Heart right ventricle (tissue), 16 donors: ENCODE results near the gene KCNMA1. TPM values are rescaled to one million over a fixed set of nuclear protein-coding genes. Genes with fewer than 3 reads are reported as not detected.

ENCODE experiments used
- ATAC-seq, 8 donors: fragments of 200-7000 bp; cut with Tn5 transposase; one replicate each; pipeline ENCODE4 v1.9.1; 2020; ENCODE audit warnings: mild to moderate bottlenecking in 8 of 8, moderate library complexity in 8 of 8, moderate number of reproducible peaks in 1 of 8
- DNase-seq, 2 donors: peaks; one replicate each; pipeline ENCODE4 v3.0.0-alpha.2; 2020
- H3K27ac ChIP-seq, 10 donors: fragments of 200-600 bp; sonication (generic) in 2 of 10; one replicate each; pipeline versions ENCODE4 v1.5.0 to v1.8.0; 2020 to 2022; ENCODE audit warnings: mild to moderate bottlenecking in 3 of 10
- H3K27me3 ChIP-seq, 7 donors: fragments of 200-600 bp; one replicate each; pipeline ENCODE4 v1.8.0; 2021 to 2022; ENCODE audit warnings: mild to moderate bottlenecking in 2 of 7
- H3K36me3 ChIP-seq, 9 donors: fragments of 200-600 bp; sonication (generic) in 1 of 9; one replicate each; pipeline versions ENCODE4 v1.5.0 to v1.8.0; 2020 to 2022; ENCODE audit warnings: mild to moderate bottlenecking in 2 of 9
- H3K4me1 ChIP-seq, 9 donors: fragments of 200-600 bp; sonication (generic) in 1 of 9; one replicate each; pipeline versions ENCODE4 v1.5.0 to v1.8.0; 2020 to 2022; ENCODE audit warnings: mild to moderate bottlenecking in 4 of 9
- H3K4me3 ChIP-seq, 10 donors: fragments of 200-600 bp; sonication (generic) in 2 of 10; one replicate each; pipeline versions ENCODE4 v1.5.0 to v1.8.0; 2020 to 2022; ENCODE audit warnings: mild to moderate bottlenecking in 7 of 10, moderate library complexity in 2 of 10
- H3K9me3 ChIP-seq, 11 donors: fragments of 200-600 bp in 10 of 11; sonication (generic) in 2 of 11; one replicate each; pipeline versions ENCODE4 v1.5.0 to v1.8.0; 2013 to 2022; ENCODE audit warnings: mild to moderate bottlenecking in 2 of 11, control low read depth in 1 of 11, moderate library complexity in 1 of 11
- CTCF ChIP-seq, 9 donors: fragments of 200-600 bp; sonication (generic) in 2 of 9; IDR thresholded peaks; one replicate each; pipeline versions ENCODE4 v1.5.0 to v1.8.0; 2021 to 2022; ENCODE audit warnings: antibody characterized with exemption in 9 of 9, mild to moderate bottlenecking in 5 of 9, moderate library complexity in 1 of 9
- WGBS, 2 donors: extraction: QIAGEN DNeasy Blood & Tissue Kit; methylation state at CpG; one replicate each; pipeline ENCODE4 v1.1.7; 2013; ENCODE audit warnings: inconsistent platforms in 1 of 2; 5-methylcytosine and 5-hydroxymethylcytosine counted together
- intact Hi-C, 10 donors: fragments of 100-400 bp; cut with DNase I; formaldehyde crosslinking; loops; one replicate each; pipeline versions ENCODE4 v1.11.1 to v1.14.2; 2022
- polyA plus RNA-seq, 2 donors: library from polyadenylated mRNA; stranded (reverse); fragments of 200-250 nt; gene quantifications; one replicate each; pipeline ENCODE4 v1.2.3, GENCODE V29; 2013
- total RNA-seq, 10 donors: library from RNA; stranded (reverse); fragmentation: NEBNext Ultra II Directional in 3 of 10; extraction: Animal tissue kit (Norgen Biotek cat#: 25700) in 3 of 10; gene quantifications; one replicate each; pipeline versions ENCODE4 v1.2.1 to v1.2.4, GENCODE V29; 2021 to 2023
- donor health status: Arrhythmogenic right ventricular cardiomyopathy.
- donor health status: ischemic (EF 13 %, LVEDD 7.1; RV severe dilation, severe dysfunction).
- donor health status: healthy with polysubstance abuse.
- donor health status: DM: no; HTN: yes; CAD: no.
- donor health status: DM: no; HTN: no; CAD: no.
- donor health status: ischemic (EF 25% LVEDD 6.9; RV normal size, moderate dysfunction).
- donor health status: ischemic (EF 25% LVEDD 5.7; RV mildly dilated, moderate dysfunction).
- donor health status: healthy.
- donor health status: DM: yes; HTN: yes; CAD: no.
- donor health status: Ischemic cardiomyopathy.
- donor health status: ischemic (EF 35%, LVEDD 5.7; RV mildly dilated, moderate dysfunction).
- donor health status: nonischemic (EF 11% LVEDD 7.7; RV severe dilation, severe dysfunction).
- donor health status: DM: yes; HTN: yes; CAD: no.
- donor health status: PGD.
- donor health status: ischemic (EF 29% LVEDD 5.4; RV normal size, mild dysfunction).
- donor health status: nonischemic (EF 23%, LVEDD 6.1; RV moderate dilation, normal function).

Gene KCNMA1
- total and polyA plus RNA-seq, 12 donors, result 0.59 to 5.3 (median 1.6) TPM

DNA sequence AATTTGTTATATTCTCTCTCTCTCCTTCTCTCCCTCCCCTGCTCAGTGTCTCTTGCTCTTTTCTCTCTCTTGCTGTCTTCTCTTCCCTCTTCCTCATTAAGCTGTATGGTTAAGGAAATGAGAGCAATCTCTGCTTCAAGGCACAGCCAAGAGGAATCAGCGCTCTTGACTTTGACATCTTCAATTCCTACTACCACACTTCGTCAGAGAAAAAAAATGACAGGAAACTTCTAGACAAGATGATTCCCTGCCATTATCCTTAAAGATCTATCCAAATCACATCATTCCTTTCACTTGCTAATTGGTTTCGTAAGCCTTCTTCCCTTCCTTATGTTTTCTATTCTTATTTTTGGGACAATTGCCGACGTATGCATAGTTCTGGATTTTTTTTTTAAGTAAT lies 425.0 kb downstream of the KCNMA1 start:
- ATAC-seq (no peak), DNase-seq (no peak)
- intact Hi-C loops, result no loop called here
- Histone ChIP-seq H3K9me3 (peaks cover 0 to 8% (median 0%) of the 10 kb centered on the region in 11 donors), H3K36me3 (no peaks in the 10 kb centered on the region), H3K27me3 (peaks cover 0 to 24% (median 7%) of the 10 kb centered on the region in 7 donors), H3K27ac (no peak overlapping the region), H3K4me1 (no peaks in the 10 kb centered on the region), H3K4me3 (no peak overlapping the region)
- WGBS, 2 donors, result 78 to 88% methylated on average over 5 of the region's 5 CpGs
- TF ChIP-seq CTCF (IDR thresholded peaks at IDR 0.05), result no peak

DNA sequence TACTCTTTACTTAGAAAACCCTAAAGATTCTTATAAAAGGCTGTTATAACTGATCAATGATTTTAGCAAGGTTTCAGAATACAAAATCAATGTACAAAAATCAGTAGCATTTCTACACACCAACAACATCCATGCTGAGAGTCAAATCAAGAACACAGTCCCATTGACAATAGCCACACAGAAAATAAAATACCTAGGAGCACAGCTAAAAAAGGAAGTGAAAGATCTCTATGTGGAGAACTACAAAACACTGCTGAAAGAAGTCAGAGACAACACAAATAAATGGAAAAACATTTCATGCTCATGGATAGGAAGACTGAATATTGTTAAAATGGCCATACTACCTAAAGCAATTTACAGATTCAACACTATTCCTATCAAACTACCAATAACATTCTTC lies 427.0 kb downstream of the KCNMA1 start:
- Histone ChIP-seq H3K4me3 (no peak overlapping the region), H3K4me1 (no peaks in the 10 kb centered on the region), H3K36me3 (no peaks in the 10 kb centered on the region), H3K27ac (no peak overlapping the region), H3K9me3 (peaks cover 0 to 8% (median 0%) of the 10 kb centered on the region in 11 donors), H3K27me3 (peaks cover 0 to 28% (median 11%) of the 10 kb centered on the region in 7 donors)
- DNase-seq (no peak), ATAC-seq (no peak)
- intact Hi-C loops, result no loop called here
- no peak for TF ChIP-seq CTCF (IDR thresholded peaks at IDR 0.05)

- peaks cover 0 to 42% (median 11%) of the 10 kb centered on the region in 7 donors for H3K27me3 ChIP-seq
- no peaks in the 10 kb centered on the region for H3K4me1 ChIP-seq
- DNase-seq (no peak), ATAC-seq (no peak)
- no peak for TF ChIP-seq CTCF (IDR thresholded peaks at IDR 0.05)
- H3K27ac ChIP-seq, result no peak overlapping the region
- H3K4me3 ChIP-seq, result no peak overlapping the region
- H3K9me3 ChIP-seq, result peaks cover 0 to 13% (median 0%) of the 10 kb centered on the region in 11 donors
- intact Hi-C loops, result no loop called here
- WGBS, 2 donors, result 85 to 91% methylated on average over 2 of the region's 2 CpGs
- no peaks in the 10 kb centered on the region for H3K36me3 ChIP-seq
Observed at GRCh38 chr10:77208684-77209256, 428.8 kb downstream of the KCNMA1 start.

GRCh38 chr10:77207828-77208185 lies 429.8 kb downstream of the KCNMA1 start:
- Histone ChIP-seq H3K36me3 (no peaks in the 10 kb centered on the region), H3K4me3 (no peak overlapping the region), H3K9me3 (peaks cover 0 to 13% (median 0%) of the 10 kb centered on the region in 11 donors), H3K27me3 (peaks cover 0 to 48% (median 11%) of the 10 kb centered on the region in 7 donors), H3K27ac (no peak overlapping the region), H3K4me1 (no peaks in the 10 kb centered on the region)
- 80 to 82% methylated on average over 5 of the region's 5 CpGs for WGBS, 2 donors
- DNase-seq (no peak), ATAC-seq (no peak)
- intact Hi-C loops, result no loop called here
- no peak for TF ChIP-seq CTCF (IDR thresholded peaks at IDR 0.05)
